ENCODE results near the gene TMEM232.
"Not testable (repeated sequence)": the region's sequence is repeated elsewhere in the genome, so short reads cannot be mapped to it uniquely, and the experiment has no call there.

The TMEM232 gene

DNA sequence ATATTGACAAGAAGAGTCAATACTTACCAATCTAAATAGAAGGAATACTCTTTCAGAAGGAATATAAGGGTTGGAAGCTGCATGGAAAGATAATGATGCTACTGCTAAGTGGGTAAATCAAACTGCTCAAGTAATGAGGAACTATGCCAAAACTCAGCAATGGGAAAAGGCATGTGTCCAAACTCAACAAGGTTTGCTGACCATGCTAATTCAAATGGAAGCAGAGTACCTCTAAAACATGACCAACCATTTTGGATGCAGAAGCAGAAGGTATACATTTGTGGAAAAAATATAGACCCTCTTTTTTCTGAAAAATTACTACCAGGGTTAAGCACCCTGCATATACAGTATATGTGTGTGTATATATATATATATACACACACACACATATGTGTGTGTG is 21.1 kb downstream of the TMEM232 start:
- no peak for DNase-seq

DNA sequence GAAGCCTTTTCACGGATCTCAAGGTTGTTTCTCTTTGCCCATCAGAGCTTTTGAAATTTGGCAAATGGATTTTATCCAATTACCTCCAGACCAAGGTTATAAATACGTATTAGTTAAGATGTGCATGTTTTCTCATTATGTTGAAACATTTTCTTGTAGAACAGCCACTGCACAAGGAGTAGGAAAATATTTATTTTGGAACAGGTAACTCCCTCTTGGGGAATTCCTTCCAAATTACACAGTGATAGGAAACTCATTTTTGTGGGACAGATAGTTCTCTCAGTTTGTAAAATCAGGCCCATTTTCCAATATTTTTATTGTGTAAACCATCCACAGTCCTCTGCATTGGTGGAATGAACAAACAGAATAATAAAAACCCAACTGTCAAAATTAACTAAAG is 23.0 kb downstream of the TMEM232 start:
- no peak for DNase-seq

DNA sequence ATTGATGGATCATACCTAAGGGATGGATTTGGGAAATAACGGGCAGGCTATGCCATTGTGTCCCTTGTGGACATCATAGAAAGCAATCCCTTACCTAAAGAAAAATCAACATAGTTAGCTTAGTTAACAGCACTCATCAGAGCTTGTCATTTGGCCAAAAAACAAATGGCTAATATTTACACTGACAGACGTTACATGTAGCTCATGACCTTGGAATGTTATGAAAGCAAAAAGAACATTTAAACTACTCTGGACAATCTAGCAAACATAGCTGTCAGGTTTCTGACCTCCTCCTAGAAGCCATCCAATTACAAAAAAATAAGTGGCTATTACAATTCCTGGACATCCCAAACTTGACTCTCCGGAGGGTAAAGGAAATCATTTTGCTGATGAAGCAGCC is 23.8 kb downstream of the TMEM232 start:
- no peak for DNase-seq

DNA sequence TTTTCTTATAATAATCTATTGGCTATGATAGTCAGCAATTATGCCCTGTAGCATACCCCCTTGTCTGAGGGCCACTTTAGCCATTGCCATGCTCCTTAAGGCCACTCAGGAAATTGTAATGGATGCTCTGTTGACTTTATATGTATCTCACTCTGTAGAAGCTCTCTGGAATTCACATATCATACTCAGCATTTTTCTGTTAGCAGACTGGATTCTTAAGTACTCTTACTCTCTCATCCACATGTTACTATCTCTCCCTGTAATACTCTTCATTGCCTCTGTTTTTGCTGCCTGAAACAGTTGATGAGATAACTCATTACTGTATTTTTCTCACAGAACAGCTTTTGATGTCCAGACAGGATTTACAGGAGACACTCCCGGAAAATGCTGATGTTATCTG is 24.2 kb downstream of the TMEM232 start:
- DNase-seq = no peak

DNA sequence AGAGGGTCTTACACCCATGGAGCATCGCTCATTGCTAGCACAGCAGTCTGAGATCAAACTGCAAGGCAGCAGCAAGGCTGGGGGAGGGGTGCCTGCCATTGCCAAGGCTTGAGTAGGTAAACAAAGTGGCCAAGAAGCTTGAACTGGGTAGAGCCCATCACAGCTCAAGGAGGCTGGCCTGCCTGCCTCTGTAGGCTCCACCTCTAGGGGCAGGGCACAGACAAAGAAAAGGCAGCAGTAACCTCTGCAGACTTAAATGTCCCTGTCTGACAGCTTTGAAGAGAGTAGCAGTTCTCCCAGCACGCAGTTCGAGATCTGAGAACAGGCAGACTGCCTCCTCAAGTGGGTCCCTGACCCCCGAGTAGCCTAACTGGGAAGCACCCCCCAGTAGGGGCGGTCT is 33.8 kb downstream of the TMEM232 start:
- DNase-seq = not testable (repeated sequence)

DNA sequence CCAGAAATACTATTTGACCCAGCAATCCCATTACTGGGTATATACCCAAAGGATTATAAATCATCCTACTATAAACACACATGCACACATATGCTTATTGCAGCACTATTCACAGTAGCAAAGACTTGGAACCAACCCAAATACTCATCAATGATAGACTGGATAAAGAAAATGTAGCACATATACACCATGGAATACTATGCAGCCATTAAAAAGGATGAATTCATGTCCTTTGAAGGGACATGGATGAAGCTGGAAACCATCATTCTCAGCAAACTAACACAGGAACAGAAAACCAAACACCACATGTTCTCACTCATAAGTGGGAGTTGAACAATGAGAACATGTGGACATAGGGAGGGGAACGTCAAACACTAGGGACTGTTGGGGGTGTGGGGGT is 35.9 kb downstream of the TMEM232 start:
- not testable (repeated sequence) for DNase-seq

DNA sequence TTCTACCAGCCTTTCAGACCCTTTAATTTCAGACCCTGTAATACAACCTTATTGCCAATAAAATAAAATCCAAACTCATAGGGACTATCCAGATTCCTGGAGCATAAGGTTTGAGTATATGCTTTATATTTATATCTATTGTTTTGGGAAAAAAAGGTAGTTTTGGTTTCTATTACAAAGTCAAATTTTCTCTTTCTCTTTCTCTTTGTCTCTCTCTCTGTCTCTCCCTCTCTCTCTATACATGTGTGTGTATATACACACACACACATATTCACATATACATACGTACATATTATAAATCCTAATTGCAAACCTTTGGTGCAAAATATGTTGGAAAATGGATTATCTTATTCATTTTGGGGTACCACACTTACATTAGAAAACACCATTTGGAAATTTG is 39.0 kb downstream of the TMEM232 start:
- no peak for DNase-seq

DNA sequence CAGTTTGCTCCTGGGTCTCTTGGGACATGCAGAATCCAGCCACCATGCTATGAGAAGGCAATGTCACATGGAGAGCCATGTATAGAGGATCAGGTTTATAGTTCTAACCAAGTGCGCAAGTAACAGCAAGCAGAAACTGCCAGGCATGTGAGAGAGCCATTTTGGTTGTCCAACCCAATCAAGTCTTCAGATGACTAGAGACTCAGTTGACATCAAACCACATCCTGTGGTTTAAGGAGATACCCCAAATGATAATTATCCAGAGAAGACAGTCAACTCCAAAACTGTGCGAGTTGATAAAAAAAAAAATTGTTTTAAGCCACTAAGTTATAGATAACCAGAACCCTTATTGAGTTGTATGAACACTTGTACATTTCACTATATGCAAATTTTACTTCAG is 40.2 kb downstream of the TMEM232 start:
- no peak for DNase-seq

DNA sequence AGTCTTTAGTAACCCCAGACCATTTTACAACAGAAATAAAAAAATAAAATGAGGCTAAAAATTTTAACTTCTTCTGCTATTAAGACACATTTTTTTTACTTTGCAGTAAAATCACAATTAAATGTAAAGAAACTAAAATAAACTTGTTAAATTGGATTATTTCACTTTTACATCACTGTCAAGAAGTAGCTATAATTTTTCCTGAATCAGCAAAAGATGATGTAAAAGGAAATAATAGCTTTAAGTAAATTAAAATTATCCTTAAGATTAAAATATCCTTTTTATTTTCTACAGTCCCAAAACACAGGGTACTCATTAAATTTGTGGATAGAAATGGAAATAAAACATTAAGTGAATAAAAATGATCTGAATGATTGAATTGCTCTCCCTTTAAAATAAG is 44.5 kb downstream of the TMEM232 start:
- DNase-seq = no peak

DNA sequence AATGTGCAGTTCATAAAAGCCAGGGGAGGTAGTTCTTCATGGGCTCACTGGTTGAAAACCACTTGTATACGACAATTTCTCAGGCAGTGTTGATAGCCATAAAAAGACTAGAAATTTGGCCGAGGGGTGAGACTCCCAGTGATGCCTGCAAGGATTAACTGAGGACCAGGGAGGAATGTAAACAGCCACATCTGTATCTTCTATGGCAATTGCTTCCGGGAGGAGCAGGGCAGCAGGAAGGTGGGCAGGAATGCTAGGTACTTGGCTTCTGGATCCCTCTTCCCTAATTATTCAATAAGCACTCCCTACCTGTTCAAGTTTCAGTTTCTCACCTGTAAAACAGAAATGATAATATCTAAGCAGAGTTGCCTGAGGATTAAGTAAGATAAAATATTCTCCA is 45.4 kb downstream of the TMEM232 start:
- DNase-seq = no peak

DNA sequence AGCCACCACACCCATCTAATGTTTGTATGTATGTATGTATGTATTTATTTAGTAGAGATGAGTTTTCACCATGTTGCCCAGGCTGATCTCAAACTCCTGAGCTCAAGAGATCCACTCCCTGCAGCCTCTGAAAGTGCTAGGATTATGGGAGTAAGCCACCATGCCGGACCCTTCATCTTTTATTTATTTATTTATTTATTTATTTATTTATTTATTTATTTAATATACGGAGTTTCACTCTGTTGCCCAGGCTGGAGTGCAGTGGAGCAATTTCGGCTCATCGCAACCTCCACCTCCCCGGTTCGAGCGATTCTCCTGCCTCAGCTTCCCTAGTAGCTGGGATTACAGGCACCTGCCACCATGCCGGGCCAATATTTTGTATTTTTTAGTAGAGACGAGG is 49.9 kb downstream of the TMEM232 start:
- DNase-seq = not testable (repeated sequence)

DNA sequence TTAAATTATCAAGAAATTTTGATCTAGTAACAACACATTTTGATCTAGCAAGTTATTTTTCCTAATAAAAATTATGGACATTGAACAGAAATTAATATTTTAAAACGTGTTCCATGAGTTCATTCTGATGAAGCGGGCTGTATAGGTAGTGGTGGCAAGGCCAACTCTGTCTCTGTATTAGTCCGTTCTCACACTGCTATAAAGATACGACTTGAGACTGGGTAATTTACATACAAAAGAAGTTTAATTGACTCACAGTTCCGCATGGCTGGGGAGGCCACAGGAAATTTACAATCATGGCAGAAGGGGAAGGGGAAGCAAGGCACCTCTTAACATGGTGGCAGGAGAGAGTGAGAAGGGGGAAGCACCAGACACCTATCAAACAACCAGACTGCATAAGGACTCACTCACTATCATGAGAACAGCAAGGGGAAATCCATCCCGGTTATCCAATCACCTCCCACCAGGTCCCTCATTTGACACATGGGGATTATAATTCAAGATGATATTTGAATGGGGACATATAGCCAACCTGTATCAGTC is 61.2 kb downstream of the TMEM232 start:
- DNase-seq = no peak

DNA sequence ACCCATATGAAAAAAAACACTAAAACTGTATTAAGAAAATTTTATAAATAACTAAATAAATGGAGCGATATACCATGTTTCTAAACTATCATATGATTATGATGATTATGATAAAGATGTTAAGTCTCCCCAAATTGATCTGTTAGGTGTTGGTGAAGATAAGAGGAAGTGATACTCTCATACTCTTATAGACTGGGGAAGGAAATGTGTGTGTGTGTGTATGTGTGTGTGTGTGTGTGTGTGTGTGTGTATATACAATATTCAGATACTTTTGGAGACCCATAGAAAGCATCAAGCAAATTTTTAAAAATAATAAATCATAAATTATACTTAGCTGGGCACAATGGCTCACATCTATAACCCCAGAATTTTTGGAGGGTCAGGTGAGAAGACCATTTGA is 62.9 kb downstream of the TMEM232 start:
- DNase-seq = no peak

DNA sequence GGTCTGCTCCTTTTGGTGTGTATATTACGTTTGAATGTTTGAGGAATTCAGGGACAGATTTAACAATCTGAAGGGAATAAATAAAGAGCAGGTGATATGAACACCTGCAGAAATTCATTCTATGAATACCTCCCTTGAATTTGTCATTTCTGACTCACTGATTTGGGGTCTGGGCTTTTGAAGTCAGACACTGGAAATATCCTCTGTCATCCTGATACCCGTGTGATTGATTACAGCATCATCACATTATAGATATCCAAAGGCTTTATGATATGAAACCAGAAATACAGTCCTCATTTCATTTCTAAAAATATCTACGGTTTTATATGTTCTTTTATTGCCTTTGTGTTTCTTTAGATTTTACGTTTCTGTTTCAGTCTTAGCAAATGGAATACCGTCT is 68.5 kb downstream of the TMEM232 start:
- no peak for DNase-seq

DNA sequence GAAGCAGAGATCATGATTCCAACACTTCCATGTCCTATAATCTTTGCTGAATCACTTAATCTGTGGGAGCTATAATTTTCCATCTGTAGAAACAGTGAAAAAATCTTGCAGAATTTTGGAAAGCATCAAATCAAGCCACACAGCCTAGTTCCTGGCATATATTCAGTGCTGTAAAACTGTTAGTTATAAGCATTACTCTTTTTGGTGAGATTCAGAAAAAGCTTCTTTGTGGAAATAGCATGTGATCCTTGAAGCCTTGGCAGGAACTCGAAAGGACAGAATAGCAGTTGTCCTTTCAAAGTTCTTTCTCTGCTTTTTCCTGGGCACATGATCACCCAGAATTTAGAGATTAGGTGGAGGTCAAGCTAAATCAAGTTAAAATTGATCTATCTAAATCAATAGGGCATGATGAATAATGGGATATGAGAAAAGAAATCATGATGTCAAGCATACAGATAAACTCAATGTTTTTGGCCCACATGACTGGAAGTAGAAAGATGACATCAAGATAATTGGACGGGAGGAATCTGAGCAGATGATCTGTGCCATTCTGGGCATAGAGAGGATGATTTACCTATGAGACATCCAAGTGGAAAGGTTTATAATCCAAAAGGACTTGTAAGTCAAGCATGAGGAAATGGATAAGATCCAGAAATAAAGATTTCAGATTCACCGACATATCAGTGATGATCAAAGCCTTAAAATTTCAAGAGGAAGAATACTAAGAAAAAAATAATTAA is 73.1 kb downstream of the TMEM232 start:
- DNase-seq = no peak

DNA sequence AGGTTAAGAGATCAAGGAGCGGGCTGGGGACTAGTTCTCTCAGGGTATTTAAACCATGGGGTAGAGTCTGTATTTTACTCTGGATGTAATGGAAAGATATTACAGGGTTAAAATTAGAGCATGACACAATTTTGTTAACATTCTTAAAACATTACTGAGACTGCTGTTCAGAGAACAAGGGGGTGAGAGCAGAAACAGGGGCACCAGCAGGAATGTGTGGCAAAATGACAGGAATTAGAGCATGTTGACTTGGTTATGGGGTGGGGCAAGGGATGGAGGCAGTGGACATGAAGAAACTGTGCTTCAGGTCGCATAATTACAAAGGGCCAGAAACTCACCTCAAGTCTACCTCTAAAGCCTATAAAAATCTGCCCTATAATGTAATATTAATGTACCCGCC is 75.0 kb downstream of the TMEM232 start:
- no peak for DNase-seq

DNA sequence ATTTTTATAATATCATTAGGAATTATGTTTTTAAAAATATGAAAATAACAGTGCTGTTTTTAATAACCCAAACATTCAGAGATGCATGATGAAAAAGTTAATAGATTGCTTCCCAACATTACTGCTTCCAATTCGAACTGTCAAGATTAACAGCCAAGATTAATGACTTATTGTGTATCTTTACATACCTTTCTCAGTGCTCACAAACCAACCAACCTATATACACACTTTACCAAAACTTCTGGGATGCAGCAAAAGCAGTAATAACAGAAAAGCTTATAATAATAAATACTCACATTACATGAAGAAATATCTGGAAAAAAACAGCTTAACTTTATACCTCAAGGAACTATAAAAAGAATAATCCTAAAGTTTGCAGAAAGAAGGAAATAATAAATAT is 82.1 kb downstream of the TMEM232 start:
- DNase-seq = no peak

DNA sequence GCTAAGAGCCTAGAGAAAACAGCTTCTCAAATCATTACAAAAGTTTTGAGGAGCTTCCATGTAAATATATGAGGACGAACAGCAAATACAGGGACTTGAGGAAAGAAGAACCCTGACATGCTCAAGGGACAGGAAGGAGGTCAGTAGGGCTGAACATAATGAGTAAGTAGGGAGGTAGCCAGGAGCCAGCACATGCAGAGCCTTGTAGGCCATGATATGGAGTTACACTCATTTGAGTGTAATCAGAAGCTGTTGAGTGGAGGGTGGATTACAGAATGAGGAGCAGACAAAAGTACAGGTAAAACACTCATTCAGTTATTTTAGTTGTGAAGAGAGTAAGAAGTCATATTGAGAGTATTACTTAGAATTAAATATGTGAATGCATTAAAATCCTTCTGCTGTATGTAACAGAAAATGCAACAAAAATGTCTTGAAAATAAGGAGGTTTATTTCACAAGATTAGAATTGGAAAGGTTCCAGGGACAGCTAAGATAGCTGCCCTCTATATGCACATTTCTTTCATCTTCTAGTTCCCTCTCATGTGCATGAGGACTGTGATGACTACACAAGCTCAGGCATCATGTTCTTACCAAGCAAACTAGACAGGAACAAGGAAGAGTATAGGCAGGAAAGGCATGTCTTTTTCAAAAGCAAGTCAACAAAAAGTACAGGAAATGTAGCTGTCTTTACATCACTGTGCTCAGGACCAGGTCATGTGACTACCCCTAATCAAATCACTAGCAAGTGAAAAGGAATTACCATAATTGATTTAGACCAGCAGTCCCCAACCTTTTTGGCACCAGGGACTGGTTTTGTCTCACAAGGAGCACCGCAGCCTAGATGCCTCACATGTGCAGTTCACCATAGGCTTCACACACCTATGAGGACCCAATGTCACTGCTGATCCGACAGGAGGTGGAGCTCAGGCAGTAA is 87.2 kb downstream of the TMEM232 start:
- no peak for DNase-seq

DNA sequence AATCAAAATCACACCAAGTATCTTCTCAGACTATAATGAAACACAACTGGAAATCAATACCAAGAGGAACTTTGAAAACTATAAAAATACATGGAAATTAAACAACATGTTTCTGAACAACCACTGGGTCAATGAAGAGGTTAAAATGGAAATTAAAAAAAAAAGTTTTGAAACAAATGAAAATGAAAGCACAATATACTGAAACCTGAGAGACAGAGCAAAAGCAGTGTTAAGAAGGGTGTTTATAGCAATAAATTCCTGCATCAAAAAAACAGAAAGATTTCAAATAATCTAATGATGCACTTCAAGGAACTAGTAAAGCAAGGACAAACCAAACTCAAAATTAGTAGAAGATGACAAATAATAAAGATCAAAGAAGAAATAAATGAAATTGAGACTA is 92.0 kb downstream of the TMEM232 start:
- DNase-seq = no peak

DNA sequence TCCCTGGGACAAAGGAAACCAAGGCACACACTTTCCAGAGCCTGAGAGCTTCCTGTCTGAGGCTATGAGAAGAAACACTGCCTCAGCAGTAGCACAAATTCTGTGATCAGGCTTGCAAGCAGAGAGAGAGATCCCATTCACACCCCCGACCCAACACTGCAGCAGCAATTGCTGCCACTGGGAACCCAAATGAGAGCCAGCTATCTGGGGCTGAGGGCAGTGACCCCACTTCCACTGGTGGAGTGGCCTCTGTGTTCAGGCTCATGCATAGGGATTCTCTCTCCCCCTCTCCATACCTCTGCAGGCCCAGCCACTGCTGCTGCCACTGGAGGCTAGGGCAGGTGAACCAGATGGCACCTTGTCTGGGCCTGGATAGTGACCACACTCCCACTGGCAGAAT is 95.2 kb downstream of the TMEM232 start:
- no peak for DNase-seq

DNA sequence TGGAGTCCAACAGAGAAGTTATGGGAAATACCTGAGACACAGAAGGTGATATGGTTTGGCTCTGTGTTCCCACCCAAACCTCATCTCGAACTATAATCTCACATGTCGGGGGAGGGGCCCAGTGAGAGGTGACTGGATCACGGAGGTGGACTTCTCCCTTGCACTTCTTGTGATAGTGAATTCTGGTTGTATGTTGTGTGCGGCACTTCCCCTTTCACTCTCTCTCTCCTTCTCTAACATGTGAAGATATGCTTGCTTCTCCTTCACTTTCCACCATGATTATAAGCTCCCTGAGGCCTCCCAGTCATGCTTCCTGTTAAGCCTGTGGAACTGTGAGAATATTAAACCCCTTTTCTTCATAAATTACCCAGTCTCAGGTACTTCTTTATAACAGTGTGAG is 96.1 kb downstream of the TMEM232 start:
- DNase-seq = no peak

DNA sequence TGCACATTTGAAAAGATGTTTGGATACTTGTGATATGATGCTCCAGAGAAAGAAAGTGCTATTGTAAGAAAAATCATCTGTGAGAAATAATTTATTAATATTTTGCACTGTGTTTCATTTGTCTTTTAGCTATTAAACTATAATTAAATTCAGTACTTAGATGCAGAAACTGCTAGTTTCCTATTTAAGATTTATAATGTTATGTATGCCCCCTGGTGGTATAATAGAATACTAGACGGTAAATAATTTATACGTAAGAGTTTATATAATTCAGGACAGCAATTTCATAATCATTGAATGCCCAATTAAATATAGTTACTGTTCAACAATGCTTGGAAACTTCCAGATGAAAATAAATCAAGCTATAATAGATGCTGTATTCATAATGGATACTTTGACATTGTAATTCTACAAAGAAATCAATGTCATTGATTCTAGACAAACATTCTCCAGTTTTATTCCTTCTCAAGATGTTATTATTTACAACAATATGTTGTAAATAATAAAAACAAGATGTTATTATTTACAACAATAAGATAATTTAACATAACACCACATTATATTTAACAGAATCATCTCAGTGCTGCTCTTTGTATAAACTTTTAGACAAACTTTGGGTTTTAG is 101.0 kb downstream of the TMEM232 start:
- no peak for DNase-seq

DNA sequence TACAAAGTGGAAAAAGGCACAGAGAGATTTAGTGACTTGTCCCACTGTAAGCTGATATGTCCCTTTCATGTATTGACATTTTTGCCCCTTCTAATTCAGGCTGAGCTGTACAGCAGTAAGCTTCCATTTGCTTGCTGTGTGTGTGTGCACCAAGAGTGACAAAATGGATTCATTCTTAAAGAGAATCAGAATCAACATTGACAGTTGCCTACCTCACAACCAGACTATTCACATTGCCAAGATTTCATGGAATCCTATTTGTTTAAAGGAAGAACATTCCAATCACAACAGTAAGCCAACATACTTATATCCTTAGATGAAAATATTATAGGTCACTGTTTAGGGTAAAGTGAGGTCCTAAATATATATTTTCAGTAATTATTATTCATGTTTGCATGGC is 102.6 kb downstream of the TMEM232 start:
- DNase-seq = no peak

DNA sequence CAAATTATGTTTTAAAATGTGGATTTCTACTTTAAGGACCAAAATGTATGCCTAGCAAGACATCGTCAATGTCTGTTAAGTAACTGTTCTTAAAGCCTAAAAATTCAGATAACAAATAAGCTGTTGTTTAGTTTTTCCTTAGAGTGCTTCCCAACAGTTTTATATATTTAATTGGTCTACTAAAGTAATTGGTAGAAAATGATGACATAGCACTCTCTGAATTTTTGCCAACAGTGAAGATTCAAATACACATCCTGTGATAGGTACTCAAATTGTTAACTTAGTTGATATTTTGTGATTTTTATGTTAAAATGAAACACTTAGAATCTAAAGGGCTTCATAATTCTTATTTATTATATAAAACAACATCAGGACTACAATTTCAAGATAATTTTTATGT is 107.5 kb downstream of the TMEM232 start:
- no peak for DNase-seq
